ENCODE measurements around the gene FAM229A. TPM values are rescaled to one million over a fixed set of nuclear protein-coding genes. Genes with fewer than 3 reads are reported as not detected.

FAM229A gene
- total and polyA plus RNA-seq, 9 of the 15 experiments (the other 6 are each of a cell fraction or from before 2014, with no cell fraction given) = 0.04 to 21.6 (median 7.4) TPM

DNA sequence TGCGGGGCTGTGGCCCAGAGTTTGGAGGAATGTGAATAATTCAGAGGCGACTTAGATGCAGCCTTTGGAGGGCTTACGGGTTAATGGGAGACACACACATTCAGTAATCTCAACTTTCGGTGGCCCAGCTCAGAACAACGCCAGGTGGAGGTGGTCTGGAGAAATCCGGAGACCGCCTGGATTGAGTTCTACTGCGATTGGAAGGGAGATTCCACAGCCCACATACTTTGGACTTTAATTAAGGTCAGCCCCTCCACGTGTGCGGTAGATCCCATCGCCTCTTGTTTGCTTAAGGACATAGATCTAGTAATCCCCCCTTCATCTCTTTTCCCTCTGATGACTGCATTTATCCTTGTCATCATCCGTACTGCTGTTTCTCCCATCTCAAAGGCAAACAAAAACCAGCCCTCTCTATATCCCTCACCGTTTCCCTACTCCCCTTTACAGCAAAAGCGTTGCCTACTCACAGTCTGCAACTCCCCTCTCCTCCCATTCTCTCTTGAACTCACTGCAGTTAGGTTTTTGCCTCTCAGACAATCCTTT lies 32.7 kb upstream of the FAM229A start (continued):
- peak; percentile 76; the same call in 1 of the 2 replicates for TF ChIP-seq ZBTB33 (CRISPR knock-in tag; IDR thresholded peaks at IDR 0.05)
- 0 out of 2 replicates have a peak, but pooled peaks have one; percentile 59 for TF ChIP-seq ZNF431 (CRISPR knock-in tag; IDR thresholded peaks at IDR 0.05)
- TF ChIP-seq CSDE1 (IDR thresholded peaks at IDR 0.05) = peak in 1 of 2 experiments; percentile 11; a peak in 1 of 4 replicates
- no peak for TF ChIP-seq ELF4 (CRISPR knock-in tag; IDR thresholded peaks at IDR 0.05)
- TF ChIP-seq GABPA (tag; conservative IDR thresholded peaks at IDR 0.05; ENCODE audit: low read depth) = 0 out of 2 replicates have a peak, but pooled peaks have one; percentile 50
- TF ChIP-seq, protein P1, sequence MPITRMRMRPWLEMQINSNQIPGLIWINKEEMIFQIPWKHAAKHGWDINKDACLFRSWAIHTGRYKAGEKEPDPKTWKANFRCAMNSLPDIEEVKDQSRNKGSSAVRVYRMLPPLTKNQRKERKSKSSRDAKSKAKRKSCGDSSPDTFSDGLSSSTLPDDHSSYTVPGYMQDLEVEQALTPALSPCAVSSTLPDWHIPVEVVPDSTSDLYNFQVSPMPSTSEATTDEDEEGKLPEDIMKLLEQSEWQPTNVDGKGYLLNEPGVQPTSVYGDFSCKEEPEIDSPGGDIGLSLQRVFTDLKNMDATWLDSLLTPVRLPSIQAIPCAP (CRISPR knock-in tag; IDR thresholded peaks at IDR 0.05; ENCODE audit: borderline replicate concordance) = no peak
- TF ChIP-seq DACH1 (IDR thresholded peaks at IDR 0.05; ENCODE audit: partially characterized antibody) = peak; percentile 70
- TF ChIP-seq NR4A1 (CRISPR knock-in tag; IDR thresholded peaks at IDR 0.05) = no peak
- 0 out of 2 replicates have a peak, but pooled peaks have one; percentile 16 for TF ChIP-seq NR4A1 (tag; IDR thresholded peaks at IDR 0.05)
- 0 out of 2 replicates have a peak, but pooled peaks have one; percentile 27 for TF ChIP-seq ZNF121 (CRISPR knock-in tag; conservative IDR thresholded peaks at IDR 0.05)
- TF ChIP-seq PRDM10 (IDR thresholded peaks at IDR 0.05; ENCODE audit: partially characterized antibody) = peak; percentile 88
- TF ChIP-seq, protein P2, sequence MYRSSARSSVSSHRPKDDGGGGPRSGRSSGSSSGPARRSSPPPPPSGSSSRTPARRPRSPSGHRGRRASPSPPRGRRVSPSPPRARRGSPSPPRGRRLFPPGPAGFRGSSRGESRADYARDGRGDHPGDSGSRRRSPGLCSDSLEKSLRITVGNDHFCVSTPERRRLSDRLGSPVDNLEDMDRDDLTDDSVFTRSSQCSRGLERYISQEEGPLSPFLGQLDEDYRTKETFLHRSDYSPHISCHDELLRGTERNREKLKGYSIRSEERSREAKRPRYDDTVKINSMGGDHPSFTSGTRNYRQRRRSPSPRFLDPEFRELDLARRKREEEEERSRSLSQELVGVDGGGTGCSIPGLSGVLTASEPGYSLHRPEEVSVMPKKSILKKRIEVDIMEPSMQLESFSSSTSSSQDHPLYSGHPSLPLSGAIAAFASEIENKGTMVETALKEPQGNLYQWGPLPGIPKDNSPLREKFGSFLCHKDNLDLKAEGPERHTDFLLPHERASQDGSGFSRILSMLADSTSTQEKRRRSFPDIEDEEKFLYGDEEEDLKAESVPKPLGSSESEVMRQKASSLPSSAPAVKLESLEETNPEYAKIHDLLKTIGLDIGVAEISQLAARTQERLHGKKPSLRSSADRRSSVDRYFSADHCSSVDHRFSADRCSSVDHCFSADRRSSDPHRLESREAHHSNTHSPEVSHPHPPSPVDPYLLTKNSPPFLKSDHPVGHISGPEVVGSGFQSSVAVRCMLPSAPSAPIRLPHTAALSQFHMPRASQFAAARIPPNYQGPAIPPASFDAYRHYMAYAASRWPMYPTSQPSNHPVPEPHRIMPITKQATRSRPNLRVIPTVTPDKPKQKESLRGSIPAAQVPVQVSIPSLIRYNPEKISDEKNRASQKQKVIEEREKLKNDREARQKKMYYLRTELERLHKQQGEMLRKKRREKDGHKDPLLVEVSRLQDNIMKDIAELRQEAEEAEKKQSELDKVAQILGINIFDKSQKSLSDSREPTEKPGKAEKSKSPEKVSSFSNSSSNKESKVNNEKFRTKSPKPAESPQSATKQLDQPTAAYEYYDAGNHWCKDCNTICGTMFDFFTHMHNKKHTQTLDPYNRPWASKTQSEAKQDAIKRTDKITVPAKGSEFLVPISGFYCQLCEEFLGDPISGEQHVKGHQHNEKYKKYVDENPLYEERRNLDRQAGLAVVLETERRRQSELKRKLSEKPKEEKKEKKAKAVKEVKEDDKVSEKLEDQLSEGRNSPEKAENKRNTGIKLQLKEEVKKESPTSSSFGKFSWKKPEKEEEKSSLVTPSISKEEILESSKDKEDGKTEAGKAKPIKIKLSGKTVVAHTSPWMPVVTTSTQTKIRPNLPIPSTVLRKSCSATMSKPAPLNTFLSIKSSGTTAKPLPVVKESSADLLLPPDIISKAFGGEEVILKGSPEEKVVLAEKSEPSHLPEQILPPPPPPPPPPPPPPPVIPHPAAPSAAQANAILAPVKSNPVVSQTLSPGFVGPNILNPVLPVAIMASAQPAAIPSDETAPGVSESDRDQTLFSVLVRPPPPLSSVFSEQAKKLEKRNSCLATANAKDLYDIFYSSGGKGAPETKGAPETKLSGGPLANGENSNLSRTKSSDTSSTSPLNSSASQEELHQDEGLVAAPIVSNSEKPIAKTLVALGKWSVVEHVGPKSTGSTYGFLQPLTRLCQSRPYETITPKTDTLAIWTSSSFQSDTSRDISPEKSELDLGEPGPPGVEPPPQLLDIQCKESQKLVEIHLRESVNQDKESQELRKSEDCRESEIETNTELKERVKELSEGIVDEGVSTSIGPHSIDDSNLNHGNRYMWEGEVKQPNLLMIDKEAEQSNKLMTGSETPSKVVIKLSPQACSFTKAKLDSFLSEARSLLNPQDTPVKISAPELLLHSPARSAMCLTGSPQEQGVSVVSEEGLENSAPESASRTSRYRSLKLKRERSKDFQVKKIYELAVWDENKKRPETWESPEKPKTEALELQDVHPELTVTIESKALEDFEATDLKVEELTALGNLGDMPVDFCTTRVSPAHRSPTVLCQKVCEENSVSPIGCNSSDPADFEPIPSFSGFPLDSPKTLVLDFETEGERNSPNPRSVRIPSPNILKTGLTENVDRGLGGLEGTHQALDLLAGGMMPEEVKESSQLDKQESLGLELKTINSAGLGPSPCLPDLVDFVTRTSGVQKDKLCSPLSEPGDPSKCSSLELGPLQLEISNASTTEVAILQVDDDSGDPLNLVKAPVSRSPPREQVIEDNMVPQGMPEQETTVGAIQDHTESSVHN (IDR thresholded peaks at IDR 0.05; ENCODE audit: borderline replicate concordance in 1 of 2, low read depth in 1 of 2) = no peak

All from K562 (cell line).